Upper lobe of left lung (tissue), 4 donors: Measurements from ENCODE around the gene HMBS.

ENCODE experiments used
- CTCF ChIP-seq, 6 experiments: fragments of 450-650 bp in 4 of 6; fragments of 200-600 bp in 2 of 6; sonication (generic) in 2 of 6; IDR thresholded peaks; one replicate each; pipeline ENCODE4 v1.5.1; 2016 to 2019; ENCODE audit warnings: antibody characterized with exemption in 6 of 6
- EP300 ChIP-seq, 4 donors: sonication (generic); formaldehyde crosslinking; IDR thresholded peaks; one replicate each; pipeline ENCODE4 v1.5.1; 2017; ENCODE audit warnings: antibody characterized with exemption in 4 of 4, control low read depth in 2 of 4
- POLR2AphosphoS5 ChIP-seq, 2 donors: sonication (generic); formaldehyde crosslinking; IDR thresholded peaks; one replicate each; pipeline ENCODE4 v1.5.1; 2017; ENCODE audit warnings: antibody characterized with exemption in 2 of 2

- TF ChIP-seq POLR2AphosphoS5 (IDR thresholded peaks at IDR 0.05) = peak; percentile 37 to 74
- TF ChIP-seq CTCF (IDR thresholded peaks at IDR 0.05) = no peak
- TF ChIP-seq EP300 (IDR thresholded peaks at IDR 0.05) = no peak
Measured at GRCh38 chr11:119106564-119107537, 22.2 kb downstream of the HMBS start, which contains the start of gene C2CD2L.
